NCI-H1092 treated with DMSO at 0.1 percent for 48 hours (cell line): ENCODE data around the gene KLHL8.
"Not testable (repeated sequence)": the region's sequence is repeated elsewhere in the genome, so short reads cannot be mapped to it uniquely, and the experiment has no call there.

Source experiments
- DNase-seq: peaks from one replicate; lab custom pipeline; 2025; lab: John Stamatoyannopoulos, UW

KLHL8 gene

GRCh38 chr4:87179751-87180150, 40.7 kb downstream of the KLHL8 start:
- no peak for DNase-seq

GRCh38 chr4:87174672-87175071, 45.7 kb downstream of the KLHL8 start:
- DNase-seq, result no peak

GRCh38 chr4:87171944-87172343, 48.5 kb downstream of the KLHL8 start:
- DNase-seq, result no peak

GRCh38 chr4:87166296-87166854, 54.0 kb downstream of the KLHL8 start:
- DNase-seq, result no peak

- DNase-seq, result no peak
Observed at GRCh38 chr4:87165892-87166291, 54.5 kb downstream of the KLHL8 start.

- DNase-seq, result no peak
Observed at GRCh38 chr4:87153078-87153870, 67.1 kb downstream of the KLHL8 start.

GRCh38 chr4:87152310-87153041, 67.9 kb downstream of the KLHL8 start:
- DNase-seq, result no peak

GRCh38 chr4:87151730-87152129, 68.7 kb downstream of the KLHL8 start:
- no peak for DNase-seq

GRCh38 chr4:87150498-87151261, 69.7 kb downstream of the KLHL8 start:
- peak; percentile 60 for DNase-seq

GRCh38 chr4:87147116-87147515, 73.3 kb downstream of the KLHL8 start:
- DNase-seq, result no peak

- not testable (repeated sequence) for DNase-seq
Observed at GRCh38 chr4:87145934-87146333, 74.5 kb downstream of the KLHL8 start.

GRCh38 chr4:87144356-87144755, 76.1 kb downstream of the KLHL8 start:
- DNase-seq, result no peak

- no peak for DNase-seq
Observed at GRCh38 chr4:87141428-87141827, 79.0 kb downstream of the KLHL8 start.

GRCh38 chr4:87134122-87134521, 86.3 kb downstream of the KLHL8 start:
- DNase-seq, result no peak

GRCh38 chr4:87133183-87133582, 87.2 kb downstream of the KLHL8 start:
- DNase-seq, result no peak

GRCh38 chr4:87132035-87132434, 88.4 kb downstream of the KLHL8 start:
- DNase-seq, result no peak

- DNase-seq, result no peak
Observed at GRCh38 chr4:87130985-87131703, 89.3 kb downstream of the KLHL8 start.

GRCh38 chr4:87129681-87130080, 90.7 kb downstream of the KLHL8 start:
- DNase-seq, result no peak

GRCh38 chr4:87128006-87128705, 92.3 kb downstream of the KLHL8 start:
- DNase-seq, result no peak

GRCh38 chr4:87126056-87126455, 94.4 kb downstream of the KLHL8 start:
- DNase-seq, result no peak

GRCh38 chr4:87122252-87122651, 98.2 kb downstream of the KLHL8 start:
- DNase-seq, result no peak
